PC-9 (cell line): ENCODE results near the gene ATG4B. TPM values are rescaled to one million over a fixed set of nuclear protein-coding genes. Genes with fewer than 3 reads are reported as not detected.

Source experiments
- BruUV-seq: library from RNA; stranded (reverse); fragments of 400-500 nt; replicated peaks from 2 replicates; lab custom pipeline; 2021; lab: Mats Ljungman, UMichigan
- CTCF ChIA-PET: fragments of 300-600 bp; sonication (Branson Sonifier 250); formaldehyde crosslinking; loops from one replicate; lab custom pipeline; 2022; ENCODE audit warnings: antibody characterized with exemption; lab: Charles Lee
- POLR2A ChIA-PET: fragments of 300-600 bp; sonication (Branson Sonifier 250); formaldehyde crosslinking; loops from one replicate; lab custom pipeline; 2022; ENCODE audit warnings: antibody characterized with exemption; ENCODE audit not compliant: unreplicated experiment; lab: Charles Lee
- DNase-seq, 2 experiments: peaks; one replicate each; pipeline versions ENCODE4 v3.0.0 to v3.0.0-alpha.2; 2015 to 2022; ENCODE audit warnings: mixed read lengths in 1 of 2
- H2AFZ ChIP-seq: fragments of 200-600 bp; sonication (generic); 2 replicates; pipeline ENCODE4 v1.8.1; 2017; ENCODE audit warnings: antibody characterized with exemption
- H3F3A ChIP-seq: fragments of 200-600 bp; sonication (generic); 2 replicates; pipeline ENCODE4 v1.8.1; 2017; ENCODE audit warnings: antibody characterized with exemption, mild to moderate bottlenecking, low read depth; ENCODE audit not compliant: insufficient read depth
- H3K27ac ChIP-seq: fragments of 200-600 bp; sonication (generic); 2 replicates; pipeline ENCODE4 v1.6.1; 2016; ENCODE audit warnings: mixed run types
- H3K27me3 ChIP-seq: fragments of 200-600 bp; sonication (generic); 2 replicates; pipeline ENCODE4 v1.6.1; 2016; ENCODE audit warnings: low read depth, mixed run types; ENCODE audit not compliant: insufficient read depth
- H3K36me3 ChIP-seq: fragments of 200-600 bp; sonication (generic); 2 replicates; pipeline ENCODE4 v1.6.1; 2016; ENCODE audit warnings: low read depth, mixed run types
- H3K4me1 ChIP-seq: fragments of 200-600 bp; sonication (generic); replicated peaks from 2 replicates; pipeline ENCODE4 v1.6.1; 2016; ENCODE audit warnings: mixed run types; ENCODE audit not compliant: insufficient read depth
- H3K4me2 ChIP-seq: fragments of 200-600 bp; sonication (generic); 2 replicates; pipeline ENCODE4 v1.6.1; 2017; ENCODE audit warnings: mixed run types
- H3K4me3 ChIP-seq: fragments of 200-600 bp; sonication (generic); 2 replicates; pipeline ENCODE4 v1.6.1; 2016; ENCODE audit warnings: mixed run types
- H3K79me2 ChIP-seq: fragments of 200-600 bp; sonication (generic); 2 replicates; pipeline ENCODE4 v1.6.1; 2017; ENCODE audit warnings: low read depth, mixed run types
- H3K9me2 ChIP-seq: fragments of 200-600 bp; sonication (generic); 2 replicates; pipeline ENCODE4 v1.8.1; 2017; ENCODE audit warnings: mild to moderate bottlenecking; ENCODE audit not compliant: insufficient read depth
- H3K9me3 ChIP-seq: fragments of 200-600 bp; sonication (generic); 2 replicates; pipeline ENCODE4 v1.8.1; 2016; ENCODE audit warnings: low read depth; ENCODE audit not compliant: insufficient read depth
- H4K20me1 ChIP-seq: fragments of 200-600 bp; sonication (generic); 2 replicates; pipeline ENCODE4 v1.8.1; 2017; ENCODE audit not compliant: insufficient read depth
- EZH2 ChIP-seq: fragments of 200-600 bp; sonication (generic); IDR thresholded peaks from 2 replicates; pipeline ENCODE4 v1.8.0; 2017; ENCODE audit warnings: antibody characterized with exemption, low read depth
- intact Hi-C: fragments of 100-400 bp; cut with micrococcal nuclease; formaldehyde crosslinking; loops from one replicate; pipeline ENCODE4 v1.10.0; 2022; ENCODE audit not compliant: unreplicated experiment
- total RNA-seq: library from RNA; stranded (reverse); gene quantifications from 2 replicates; pipeline ENCODE4 v1.2.3, GENCODE V29; 2021
- TF ChIP-seq, protein P1 (sequence below): fragments of 200-600 bp; sonication (generic); conservative IDR thresholded peaks from 2 replicates; pipeline ENCODE4 v1.6.1; 2017; ENCODE audit warnings: mixed run types, antibody characterized with exemption, mild to moderate bottlenecking, moderate library complexity

Gene ATG4B
- total RNA-seq, 1 experiment from 2014 or later, result 162 TPM

GRCh38 chr2:241695651-241696050 is 58.2 kb downstream of the ATG4B start:
- BruUV-seq, result no TSS peak
- H2AFZ ChIP-seq, result no peak overlapping the region
- H3K79me2 ChIP-seq, result peaks cover 5% of the 10 kb centered on the region; the same call in 1 of the 2 replicates
- TF ChIP-seq, protein P1, sequence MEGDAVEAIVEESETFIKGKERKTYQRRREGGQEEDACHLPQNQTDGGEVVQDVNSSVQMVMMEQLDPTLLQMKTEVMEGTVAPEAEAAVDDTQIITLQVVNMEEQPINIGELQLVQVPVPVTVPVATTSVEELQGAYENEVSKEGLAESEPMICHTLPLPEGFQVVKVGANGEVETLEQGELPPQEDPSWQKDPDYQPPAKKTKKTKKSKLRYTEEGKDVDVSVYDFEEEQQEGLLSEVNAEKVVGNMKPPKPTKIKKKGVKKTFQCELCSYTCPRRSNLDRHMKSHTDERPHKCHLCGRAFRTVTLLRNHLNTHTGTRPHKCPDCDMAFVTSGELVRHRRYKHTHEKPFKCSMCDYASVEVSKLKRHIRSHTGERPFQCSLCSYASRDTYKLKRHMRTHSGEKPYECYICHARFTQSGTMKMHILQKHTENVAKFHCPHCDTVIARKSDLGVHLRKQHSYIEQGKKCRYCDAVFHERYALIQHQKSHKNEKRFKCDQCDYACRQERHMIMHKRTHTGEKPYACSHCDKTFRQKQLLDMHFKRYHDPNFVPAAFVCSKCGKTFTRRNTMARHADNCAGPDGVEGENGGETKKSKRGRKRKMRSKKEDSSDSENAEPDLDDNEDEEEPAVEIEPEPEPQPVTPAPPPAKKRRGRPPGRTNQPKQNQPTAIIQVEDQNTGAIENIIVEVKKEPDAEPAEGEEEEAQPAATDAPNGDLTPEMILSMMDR, result no peak
- TF ChIP-seq EZH2, result no peak
- no peak overlapping the region for H3K4me3 ChIP-seq
- peaks cover 6% of the 10 kb centered on the region; the same call in 1 of the 2 replicates for H3K4me1 ChIP-seq
- H3K36me3 ChIP-seq, result peaks cover 18% of the 10 kb centered on the region; the same call in 1 of the 2 replicates
- intact Hi-C loops, result no loop called here
- no peaks in the 10 kb centered on the region for H3K9me3 ChIP-seq
- H3K9me2 ChIP-seq, result no peaks in the 10 kb centered on the region
- H3K27me3 ChIP-seq, result no peaks in the 10 kb centered on the region
- H3F3A ChIP-seq, result peaks cover 67% of the 10 kb centered on the region
- no peak overlapping the region for H3K4me2 ChIP-seq
- DNase-seq, result no peak
- no peak overlapping the region for H3K27ac ChIP-seq
- CTCF ChIA-PET, result no interaction called here
- POLR2A ChIA-PET, result no interaction called here
- H4K20me1 ChIP-seq, result 0 out of 2 replicates have a peak, but pooled peaks cover 6% of the 10 kb centered on the region

GRCh38 chr2:241701149-241701398 is 63.6 kb downstream of the ATG4B start:
- ChIA-PET CTCF (interaction anchor here (0.7 to 1.5 kb wide), 2 partner anchors 14 to 22 kb away, joined by 3 to 5 read pairs; partner anchors contain the start of gene DTYMK), POLR2A (interaction anchor here (0.8 to 2.0 kb wide), 3 partner anchors 14 to 33 kb away, joined by 7 to 62 read pairs (median 7); partner anchors contain the start of genes D2HGDH and DTYMK)
- Histone ChIP-seq H3K79me2 (peaks cover 31% of the 10 kb centered on the region), H3K9me3 (peaks cover 2% of the 10 kb centered on the region), H3K4me3 (peak overlapping the region; percentile 67), H3K27me3 (no peaks in the 10 kb centered on the region), H2AFZ (0 out of 2 replicates have a peak overlapping the region, but pooled peaks have one; percentile 36), H3K9me2 (no peaks in the 10 kb centered on the region), H3K4me2 (peak overlapping the region; percentile 86), H3K27ac (peak overlapping the region; percentile 89), H3F3A (peaks cover 45% of the 10 kb centered on the region), H3K4me1 (peaks cover 18% of the 10 kb centered on the region), H3K36me3 (peaks cover 7% of the 10 kb centered on the region), H4K20me1 (peaks cover 15% of the 10 kb centered on the region)
- TF ChIP-seq EZH2, result no peak
- TF ChIP-seq, protein P1, result peak; percentile 65; the same call in 1 of the 2 replicates
- peak in 1 of 2 experiments; percentile 90 for DNase-seq
- intact Hi-C loops, result loop anchor here (1.0 to 10.0 kb wide), 6 partner anchors 15 to 388 kb away; partner anchors contain the start of genes DTYMK, FARP2, HDLBP and SEPTIN2
- no TSS peak for BruUV-seq

- BruUV-seq, result TSS peak; percentile 92
- ChIA-PET POLR2A (interaction anchor here (0.6 to 2.0 kb wide), 6 partner anchors 15 to 422 kb away, joined by 3 to 62 read pairs (median 7); partner anchors contain the start of genes D2HGDH and DTYMK), CTCF (interaction anchor here (0.6 to 1.6 kb wide), 4 partner anchors 15 to 394 kb away, joined by 3 to 5 read pairs (median 4); partner anchors contain the start of gene DTYMK)
Observed at GRCh38 chr2:241701399-241702154, 64.1 kb downstream of the ATG4B start, which contains the start of gene ING5. ING5 (plus strand) TSS chr2:241702039; CDS start chr2:241702066, 27 bp downstream.

More at GRCh38 chr2:241701399-241702154, 64.1 kb downstream of the ATG4B start, which contains the start of gene ING5:
- Histone ChIP-seq H3K36me3 (peaks cover 12% of the 10 kb centered on the region), H3K79me2 (peaks cover 31% of the 10 kb centered on the region), H3K27ac (peak within 1 kb of the TSS; percentile 89), H3K27me3 (no peaks in the 10 kb centered on the region), H2AFZ (peak within 1 kb of the TSS; percentile 63), H3K4me2 (peak within 1 kb of the TSS; percentile 100), H4K20me1 (peaks cover 15% of the 10 kb centered on the region), H3K9me3 (peaks cover 6% of the 10 kb centered on the region), H3K9me2 (no peaks in the 10 kb centered on the region), H3F3A (peaks cover 40% of the 10 kb centered on the region), H3K4me1 (peaks cover 18% of the 10 kb centered on the region), H3K4me3 (peak within 1 kb of the TSS; percentile 99)
- TF ChIP-seq, protein P1, result no peak; the same call in 1 of the 2 replicates
- TF ChIP-seq EZH2, result no peak
- intact Hi-C loops, result loop anchor here (1.0 to 10.0 kb wide), 7 partner anchors 15 to 387 kb away; partner anchors contain the start of genes D2HGDH, DTYMK, FARP2 and HDLBP
- DNase-seq, result peak; percentile 81 to 100
